WTC11 (cell line): ENCODE results near the gene NR1H3. TPM values are rescaled to one million over a fixed set of nuclear protein-coding genes. Genes with fewer than 3 reads are reported as not detected.

Experiments
- ATAC-seq: fragments of 200-7000 bp; cut with Tn5 transposase; 2 replicates; pipeline ENCODE4 v1.10.0; 2021; ENCODE audit warnings: mild to moderate bottlenecking, moderate library complexity
- CTCF ChIA-PET: fragments of 300-600 bp; sonication (Branson Sonifier 250); formaldehyde crosslinking; loops from one replicate; lab custom pipeline; 2021; ENCODE audit warnings: antibody characterized with exemption; lab: Charles Lee
- POLR2A ChIA-PET: fragments of 350-600 bp; sonication (Branson Sonifier 250); formaldehyde crosslinking; loops from one replicate; lab custom pipeline; 2021; ENCODE audit warnings: antibody characterized with exemption; lab: Charles Lee
- DNase-seq: peaks from one replicate; pipeline ENCODE4 v3.0.0; 2021; ENCODE audit warnings: low spot score
- H3K27ac Mint-ChIP-seq: 2 replicates; pipeline ENCODE4 v1.8.0; 2021; ENCODE audit warnings: mixed read lengths
- H3K27me3 Mint-ChIP-seq: 2 replicates; pipeline ENCODE4 v1.8.0; 2021; ENCODE audit warnings: low read depth, mild to moderate bottlenecking, moderate library complexity, mixed read lengths
- H3K36me3 Mint-ChIP-seq: 2 replicates; pipeline ENCODE4 v1.8.0; 2021; ENCODE audit warnings: mixed read lengths
- H3K4me1 Mint-ChIP-seq: 2 replicates; pipeline ENCODE4 v1.8.0; 2022; ENCODE audit warnings: mixed read lengths
- H3K4me3 Mint-ChIP-seq: 2 replicates; pipeline ENCODE4 v1.8.0; 2021; ENCODE audit warnings: mild to moderate bottlenecking, moderate library complexity, mixed read lengths
- H3K9me3 Mint-ChIP-seq: 2 replicates; pipeline ENCODE4 v1.8.0; 2021; ENCODE audit warnings: mixed read lengths
- FOXP1 ChIP-seq: sonication (generic); formaldehyde crosslinking; IDR thresholded peaks from 2 replicates; pipeline ENCODE4 v1.8.0; 2022; ENCODE audit warnings: missing genetic modification reagents, mild to moderate bottlenecking, moderate library complexity, borderline replicate concordance
- GABPB1 ChIP-seq: sonication (generic); formaldehyde crosslinking; IDR thresholded peaks from 2 replicates; pipeline ENCODE4 v1.8.1; 2023; ENCODE audit warnings: mild to moderate bottlenecking, missing genetic modification reagents
- NR1H2 ChIP-seq: sonication (generic); formaldehyde crosslinking; IDR thresholded peaks from 2 replicates; pipeline ENCODE4 v1.9.0; 2021; ENCODE audit warnings: mild to moderate bottlenecking, moderate library complexity, missing genetic modification reagents
- PRRX2 ChIP-seq: fragments of 250-450 bp; sonication (Bioruptor Pico); IDR thresholded peaks from 2 replicates; pipeline ENCODE4 v1.8.0; 2021; ENCODE audit warnings: mild to moderate bottlenecking
- RORB ChIP-seq: fragments of 250-450 bp; sonication (Bioruptor Pico); IDR thresholded peaks from 2 replicates; pipeline ENCODE4 v1.9.0; 2021; ENCODE audit warnings: mild to moderate bottlenecking
- SMAD3 ChIP-seq: sonication (generic); formaldehyde crosslinking; IDR thresholded peaks from 2 replicates; pipeline ENCODE4 v1.8.0; 2022; ENCODE audit warnings: missing genetic modification reagents, mild to moderate bottlenecking, borderline replicate concordance
- TEAD4 ChIP-seq: sonication (generic); formaldehyde crosslinking; IDR thresholded peaks from 2 replicates; pipeline ENCODE4 v1.8.0; 2022; ENCODE audit warnings: mild to moderate bottlenecking, missing genetic modification reagents
- ZBTB21 ChIP-seq: sonication (generic); formaldehyde crosslinking; IDR thresholded peaks from 2 replicates; pipeline ENCODE4 v1.8.1; 2023; ENCODE audit warnings: mild to moderate bottlenecking, missing genetic modification reagents, borderline replicate concordance
- ZNF219 ChIP-seq: sonication (generic); formaldehyde crosslinking; IDR thresholded peaks from 2 replicates; pipeline ENCODE4 v1.8.0; 2023; ENCODE audit warnings: missing genetic modification reagents, mild to moderate bottlenecking, borderline replicate concordance
- ZNF317 ChIP-seq: sonication (generic); formaldehyde crosslinking; IDR thresholded peaks from 2 replicates; pipeline ENCODE4 v1.8.1; 2023; ENCODE audit warnings: low read depth, mild to moderate bottlenecking, moderate library complexity, missing genetic modification reagents, borderline replicate concordance
- ZNF396 ChIP-seq: fragments of 250-450 bp; sonication (Bioruptor Pico); IDR thresholded peaks from 2 replicates; pipeline ENCODE4 v1.8.0; 2021; ENCODE audit warnings: mild to moderate bottlenecking, moderate library complexity, borderline replicate concordance
- total RNA-seq: library from RNA; stranded (reverse); gene quantifications from 3 replicates; pipeline ENCODE4 v1.2.3, GENCODE V29; 2021
- TF ChIP-seq, protein P1 (sequence below): fragments of 200-600 bp; IDR thresholded peaks from 2 replicates; pipeline ENCODE4 v1.8.0; 2022; ENCODE audit warnings: antibody characterized with exemption
- TF ChIP-seq, protein P2 (sequence below): sonication (generic); formaldehyde crosslinking; IDR thresholded peaks from 2 replicates; pipeline ENCODE4 v1.8.1; 2023; ENCODE audit warnings: mild to moderate bottlenecking, missing genetic modification reagents, moderate library complexity
- TF ChIP-seq, protein P3 (sequence below): sonication (generic); formaldehyde crosslinking; IDR thresholded peaks from 2 replicates; pipeline ENCODE4 v1.8.1; 2023; ENCODE audit warnings: mild to moderate bottlenecking, missing genetic modification reagents, borderline replicate concordance
- TF ChIP-seq, protein P4 (sequence below): sonication (generic); formaldehyde crosslinking; IDR thresholded peaks from 2 replicates; pipeline ENCODE4 v1.8.1; 2022; ENCODE audit warnings: low read depth, missing genetic modification reagents, borderline replicate concordance
- TF ChIP-seq, protein P5 (sequence below): fragments of 250-450 bp; sonication (Bioruptor Pico); IDR thresholded peaks from 2 replicates; pipeline ENCODE4 v1.9.0; 2021; ENCODE audit warnings: mild to moderate bottlenecking

Gene NR1H3
- total RNA-seq, 1 experiment from 2014 or later = 26.3 TPM

DNA sequence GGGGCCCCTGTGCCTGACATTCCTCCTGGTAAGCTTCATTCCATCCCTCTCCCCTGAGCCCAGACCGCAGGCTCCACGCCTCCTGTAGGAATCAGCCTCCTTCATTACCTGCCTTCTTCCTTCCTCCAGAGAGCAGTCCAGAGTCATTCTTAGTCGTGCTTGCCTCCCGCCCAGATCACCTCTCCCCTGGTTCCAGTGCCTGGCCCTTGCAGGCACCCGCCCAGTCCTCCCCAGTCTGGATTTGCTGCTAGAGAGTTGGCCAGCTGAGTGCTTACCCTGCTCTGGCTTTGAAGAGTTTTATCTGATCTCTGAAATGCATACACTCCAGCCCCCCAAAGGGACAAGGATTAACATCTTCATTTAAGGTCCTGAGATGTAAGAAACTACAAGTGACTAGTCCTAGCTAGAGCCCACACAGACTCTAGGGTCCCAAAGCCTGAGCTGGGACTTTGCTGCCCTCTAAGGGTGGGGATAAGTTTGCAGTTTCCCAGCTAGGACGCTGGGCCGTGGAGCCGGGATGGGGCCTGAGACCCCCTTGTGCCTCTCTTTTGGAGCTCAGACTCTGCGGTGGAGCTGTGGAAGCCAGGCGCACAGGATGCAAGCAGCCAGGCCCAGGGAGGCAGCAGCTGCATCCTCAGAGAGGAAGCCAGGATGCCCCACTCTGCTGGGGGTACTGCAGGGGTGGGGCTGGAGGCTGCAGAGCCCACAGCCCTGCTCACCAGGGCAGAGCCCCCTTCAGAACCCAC, 1.6 kb downstream of the NR1H3 start:
- Mint-ChIP-seq H3K36me3 (no peaks in the 10 kb centered on the region), H3K27ac (peak overlapping the region; percentile 78), H3K4me1 (peaks cover 24% of the 10 kb centered on the region), H3K9me3 (no peaks in the 10 kb centered on the region), H3K27me3 (no peaks in the 10 kb centered on the region), H3K4me3 (peak overlapping the region; percentile 16)
- ATAC-seq (peak; percentile 78), DNase-seq (peak; percentile 80)
- ChIA-PET POLR2A (interaction anchor here (0.6 to 3.6 kb wide), 11 partner anchors 9 to 168 kb away, joined by 3 to 44 read pairs (median 3); partner anchors contain the start of gene ACP2), CTCF (interaction anchor here (0.6 to 6.0 kb wide), 49 partner anchors 9 to 516 kb away, joined by 3 to 120 read pairs (median 5); partner anchors contain the start of genes ACP2, ARFGAP2, DDB2 and MADD)
- TF ChIP-seq GABPB1 (CRISPR knock-in tag) (no peak), TEAD4 (0 out of 2 replicates have a peak, but pooled peaks have one; percentile 17), FOXP1 (CRISPR knock-in tag) (peak; percentile 27; the same call in 1 of the 2 replicates)
- TF ChIP-seq, protein P1, sequence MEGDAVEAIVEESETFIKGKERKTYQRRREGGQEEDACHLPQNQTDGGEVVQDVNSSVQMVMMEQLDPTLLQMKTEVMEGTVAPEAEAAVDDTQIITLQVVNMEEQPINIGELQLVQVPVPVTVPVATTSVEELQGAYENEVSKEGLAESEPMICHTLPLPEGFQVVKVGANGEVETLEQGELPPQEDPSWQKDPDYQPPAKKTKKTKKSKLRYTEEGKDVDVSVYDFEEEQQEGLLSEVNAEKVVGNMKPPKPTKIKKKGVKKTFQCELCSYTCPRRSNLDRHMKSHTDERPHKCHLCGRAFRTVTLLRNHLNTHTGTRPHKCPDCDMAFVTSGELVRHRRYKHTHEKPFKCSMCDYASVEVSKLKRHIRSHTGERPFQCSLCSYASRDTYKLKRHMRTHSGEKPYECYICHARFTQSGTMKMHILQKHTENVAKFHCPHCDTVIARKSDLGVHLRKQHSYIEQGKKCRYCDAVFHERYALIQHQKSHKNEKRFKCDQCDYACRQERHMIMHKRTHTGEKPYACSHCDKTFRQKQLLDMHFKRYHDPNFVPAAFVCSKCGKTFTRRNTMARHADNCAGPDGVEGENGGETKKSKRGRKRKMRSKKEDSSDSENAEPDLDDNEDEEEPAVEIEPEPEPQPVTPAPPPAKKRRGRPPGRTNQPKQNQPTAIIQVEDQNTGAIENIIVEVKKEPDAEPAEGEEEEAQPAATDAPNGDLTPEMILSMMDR = peak; percentile 38; the same call in 1 of the 2 replicates

DNA sequence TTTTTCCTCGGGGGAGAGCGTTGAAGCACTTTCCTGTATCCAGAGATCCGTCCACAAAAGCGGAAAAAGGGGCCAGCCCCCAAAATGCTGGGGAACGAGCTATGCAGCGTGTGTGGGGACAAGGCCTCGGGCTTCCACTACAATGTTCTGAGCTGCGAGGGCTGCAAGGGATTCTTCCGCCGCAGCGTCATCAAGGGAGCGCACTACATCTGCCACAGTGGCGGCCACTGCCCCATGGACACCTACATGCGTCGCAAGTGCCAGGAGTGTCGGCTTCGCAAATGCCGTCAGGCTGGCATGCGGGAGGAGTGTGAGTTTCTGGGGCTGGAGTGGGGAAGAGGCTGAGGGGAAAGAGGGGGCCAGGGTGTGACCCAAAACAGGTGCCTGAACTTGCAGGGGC, 2.6 kb downstream of the NR1H3 start:
- CTCF ChIA-PET = interaction anchor here (0.8 to 6.0 kb wide), 14 partner anchors 10 to 517 kb away, joined by 3 to 120 read pairs (median 30); partner anchors contain the start of genes ACP2, ARFGAP2, DDB2 and MADD
- DNase-seq (no peak), ATAC-seq (no peak)
- TF ChIP-seq, protein P2, sequence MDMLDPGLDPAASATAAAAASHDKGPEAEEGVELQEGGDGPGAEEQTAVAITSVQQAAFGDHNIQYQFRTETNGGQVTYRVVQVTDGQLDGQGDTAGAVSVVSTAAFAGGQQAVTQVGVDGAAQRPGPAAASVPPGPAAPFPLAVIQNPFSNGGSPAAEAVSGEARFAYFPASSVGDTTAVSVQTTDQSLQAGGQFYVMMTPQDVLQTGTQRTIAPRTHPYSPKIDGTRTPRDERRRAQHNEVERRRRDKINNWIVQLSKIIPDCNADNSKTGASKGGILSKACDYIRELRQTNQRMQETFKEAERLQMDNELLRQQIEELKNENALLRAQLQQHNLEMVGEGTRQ = no peak
- no peak for TF ChIP-seq ZNF317 (CRISPR knock-in tag)
- TF ChIP-seq ZBTB21 (CRISPR knock-in tag) = no peak
- TF ChIP-seq, protein P1 = no peak
- no peak for TF ChIP-seq SMAD3 (CRISPR knock-in tag)
- TF ChIP-seq PRRX2 = no peak
- TF ChIP-seq, protein P3, sequence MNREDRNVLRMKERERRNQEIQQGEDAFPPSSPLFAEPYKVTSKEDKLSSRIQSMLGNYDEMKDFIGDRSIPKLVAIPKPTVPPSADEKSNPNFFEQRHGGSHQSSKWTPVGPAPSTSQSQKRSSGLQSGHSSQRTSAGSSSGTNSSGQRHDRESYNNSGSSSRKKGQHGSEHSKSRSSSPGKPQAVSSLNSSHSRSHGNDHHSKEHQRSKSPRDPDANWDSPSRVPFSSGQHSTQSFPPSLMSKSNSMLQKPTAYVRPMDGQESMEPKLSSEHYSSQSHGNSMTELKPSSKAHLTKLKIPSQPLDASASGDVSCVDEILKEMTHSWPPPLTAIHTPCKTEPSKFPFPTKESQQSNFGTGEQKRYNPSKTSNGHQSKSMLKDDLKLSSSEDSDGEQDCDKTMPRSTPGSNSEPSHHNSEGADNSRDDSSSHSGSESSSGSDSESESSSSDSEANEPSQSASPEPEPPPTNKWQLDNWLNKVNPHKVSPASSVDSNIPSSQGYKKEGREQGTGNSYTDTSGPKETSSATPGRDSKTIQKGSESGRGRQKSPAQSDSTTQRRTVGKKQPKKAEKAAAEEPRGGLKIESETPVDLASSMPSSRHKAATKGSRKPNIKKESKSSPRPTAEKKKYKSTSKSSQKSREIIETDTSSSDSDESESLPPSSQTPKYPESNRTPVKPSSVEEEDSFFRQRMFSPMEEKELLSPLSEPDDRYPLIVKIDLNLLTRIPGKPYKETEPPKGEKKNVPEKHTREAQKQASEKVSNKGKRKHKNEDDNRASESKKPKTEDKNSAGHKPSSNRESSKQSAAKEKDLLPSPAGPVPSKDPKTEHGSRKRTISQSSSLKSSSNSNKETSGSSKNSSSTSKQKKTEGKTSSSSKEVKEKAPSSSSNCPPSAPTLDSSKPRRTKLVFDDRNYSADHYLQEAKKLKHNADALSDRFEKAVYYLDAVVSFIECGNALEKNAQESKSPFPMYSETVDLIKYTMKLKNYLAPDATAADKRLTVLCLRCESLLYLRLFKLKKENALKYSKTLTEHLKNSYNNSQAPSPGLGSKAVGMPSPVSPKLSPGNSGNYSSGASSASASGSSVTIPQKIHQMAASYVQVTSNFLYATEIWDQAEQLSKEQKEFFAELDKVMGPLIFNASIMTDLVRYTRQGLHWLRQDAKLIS (CRISPR knock-in tag) = no peak
- no peak for TF ChIP-seq ZNF219 (CRISPR knock-in tag)
- TF ChIP-seq ZNF396 = no peak
- TF ChIP-seq, protein P4, sequence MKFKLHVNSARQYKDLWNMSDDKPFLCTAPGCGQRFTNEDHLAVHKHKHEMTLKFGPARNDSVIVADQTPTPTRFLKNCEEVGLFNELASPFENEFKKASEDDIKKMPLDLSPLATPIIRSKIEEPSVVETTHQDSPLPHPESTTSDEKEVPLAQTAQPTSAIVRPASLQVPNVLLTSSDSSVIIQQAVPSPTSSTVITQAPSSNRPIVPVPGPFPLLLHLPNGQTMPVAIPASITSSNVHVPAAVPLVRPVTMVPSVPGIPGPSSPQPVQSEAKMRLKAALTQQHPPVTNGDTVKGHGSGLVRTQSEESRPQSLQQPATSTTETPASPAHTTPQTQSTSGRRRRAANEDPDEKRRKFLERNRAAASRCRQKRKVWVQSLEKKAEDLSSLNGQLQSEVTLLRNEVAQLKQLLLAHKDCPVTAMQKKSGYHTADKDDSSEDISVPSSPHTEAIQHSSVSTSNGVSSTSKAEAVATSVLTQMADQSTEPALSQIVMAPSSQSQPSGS = no peak
- no peak for TF ChIP-seq NR1H2 (CRISPR knock-in tag)
- TF ChIP-seq, protein P5, sequence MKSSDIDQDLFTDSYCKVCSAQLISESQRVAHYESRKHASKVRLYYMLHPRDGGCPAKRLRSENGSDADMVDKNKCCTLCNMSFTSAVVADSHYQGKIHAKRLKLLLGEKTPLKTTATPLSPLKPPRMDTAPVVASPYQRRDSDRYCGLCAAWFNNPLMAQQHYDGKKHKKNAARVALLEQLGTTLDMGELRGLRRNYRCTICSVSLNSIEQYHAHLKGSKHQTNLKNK (CRISPR knock-in tag) = no peak
- no peak for TF ChIP-seq RORB
- peaks cover 18% of the 10 kb centered on the region for H3K4me1 Mint-ChIP-seq
- no peaks in the 10 kb centered on the region for H3K9me3 Mint-ChIP-seq
- H3K27me3 Mint-ChIP-seq = no peaks in the 10 kb centered on the region
- H3K27ac Mint-ChIP-seq = no peak overlapping the region
- no peak overlapping the region for H3K4me3 Mint-ChIP-seq
- POLR2A ChIA-PET = interaction anchor here (3.6 kb wide), 1 partner anchor 12 kb away, joined by 44 read pairs; the partner anchor contains the start of gene ACP2
- H3K36me3 Mint-ChIP-seq = no peaks in the 10 kb centered on the region
